ENCODE data around the gene EYS.

Gene EYS

DNA sequence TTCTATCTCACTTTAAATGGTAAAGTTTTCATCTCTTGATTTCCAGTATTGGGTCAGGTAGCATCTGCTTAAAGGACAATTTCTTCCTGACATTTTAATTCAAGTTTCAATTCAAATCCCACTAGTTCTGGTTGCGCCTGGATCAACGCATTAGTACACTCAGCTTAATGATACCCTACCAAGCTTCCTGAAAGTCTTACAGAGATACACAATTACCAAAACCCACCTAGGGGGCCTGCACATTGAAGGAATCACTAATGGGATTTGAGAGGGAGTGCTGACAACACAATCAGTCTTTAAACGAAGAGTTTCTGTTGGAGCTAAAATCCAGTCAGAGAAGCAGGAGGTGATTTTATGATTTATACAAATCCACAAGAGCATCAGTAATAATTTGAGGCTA lies 1778.4 kb downstream of the EYS start:
- H3K4me3 ChIP-seq (ENCODE audit: low read depth, low read length), result no peak overlapping the region
- TF ChIP-seq CTCF (IDR thresholded peaks at IDR 0.05; ENCODE audit: control insufficient read depth, extremely low read depth, insufficient read depth), result no peak
- no peak for DNase-seq (ENCODE audit: low read depth)

DNA sequence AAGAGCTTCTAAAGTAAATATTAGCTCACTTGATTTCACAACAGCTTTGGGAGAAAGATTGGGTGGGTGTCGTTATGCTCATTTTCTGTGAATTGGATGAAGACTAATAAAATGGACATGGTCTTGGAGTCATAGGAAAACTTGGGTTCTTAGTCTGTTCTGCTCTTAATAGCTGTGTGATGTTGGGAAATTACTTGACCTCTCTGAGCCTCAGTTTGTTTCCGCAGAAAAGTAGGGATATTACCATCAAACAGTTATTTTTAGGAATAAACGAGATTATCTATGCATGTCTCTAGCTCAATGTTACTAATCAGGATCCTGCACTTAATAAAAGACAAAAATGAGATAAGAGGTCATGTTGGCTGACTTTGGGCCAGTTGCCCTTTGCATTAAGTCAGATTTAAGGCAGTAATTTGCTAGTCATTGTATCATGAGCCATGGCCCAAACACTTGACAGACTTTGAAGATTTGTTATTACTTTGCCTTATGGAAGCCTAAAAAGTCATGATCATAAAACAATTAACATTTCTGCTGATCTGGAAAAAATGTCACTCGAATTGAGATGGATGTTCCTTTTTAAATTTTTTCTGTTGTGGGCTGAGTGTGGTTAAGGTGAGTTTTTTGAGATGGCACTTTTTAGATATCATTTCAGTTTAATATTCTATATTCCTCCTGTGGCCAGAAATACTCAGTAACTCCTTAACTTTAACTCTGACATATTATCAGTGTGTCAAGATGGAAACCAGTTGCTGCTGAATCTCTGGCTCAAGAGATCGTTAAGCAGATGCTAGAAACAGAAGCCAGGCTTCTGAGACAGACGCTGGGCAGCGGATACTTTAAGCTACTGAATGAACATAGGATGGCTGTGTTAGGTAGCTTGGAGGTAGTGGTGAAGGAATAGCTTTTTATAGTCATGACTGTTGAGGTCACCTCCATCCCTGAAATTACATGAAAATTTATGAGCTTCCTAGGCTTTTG lies 1779.8 kb downstream of the EYS start:
- no peak for DNase-seq (ENCODE audit: low read depth)
- no peak for TF ChIP-seq CTCF (IDR thresholded peaks at IDR 0.05; ENCODE audit: control insufficient read depth, extremely low read depth, insufficient read depth)
- no peak overlapping the region for H3K4me3 ChIP-seq (ENCODE audit: low read depth, low read length)

- H3K4me3 ChIP-seq (ENCODE audit: low read depth, low read length), result no peak overlapping the region
- DNase-seq (ENCODE audit: low read depth), result no peak
- TF ChIP-seq CTCF (IDR thresholded peaks at IDR 0.05; ENCODE audit: control insufficient read depth, extremely low read depth, insufficient read depth), result no peak
Measured at GRCh38 chr6:63926258-63926780, 1780.7 kb downstream of the EYS start.

DNA sequence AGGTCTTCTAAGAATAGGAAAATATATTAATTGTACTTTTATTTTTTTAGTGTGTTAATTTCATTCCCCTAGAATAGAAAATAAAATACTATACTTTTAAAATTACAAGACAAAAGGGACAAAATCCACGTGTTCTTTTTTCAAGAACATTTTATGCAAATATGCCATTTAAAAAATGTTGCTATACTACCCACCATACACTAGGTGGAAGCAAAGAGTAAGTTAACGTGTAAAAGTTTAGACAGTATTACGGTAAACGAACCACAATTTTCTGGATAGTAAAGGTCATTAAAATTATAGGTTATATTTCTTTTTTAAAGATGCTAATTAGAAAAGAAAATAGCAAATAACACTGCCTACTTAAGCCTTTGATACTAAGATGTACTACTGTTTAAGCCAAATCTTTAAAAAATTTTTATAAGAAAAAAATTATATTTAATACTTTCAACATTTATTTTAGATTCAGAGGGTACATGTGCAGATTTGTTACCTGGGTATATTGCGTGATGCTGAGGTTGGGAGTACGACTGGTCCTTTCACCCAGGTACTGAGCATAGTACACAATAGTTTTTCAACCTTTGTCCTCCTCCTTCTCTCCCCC lies 1783.8 kb downstream of the EYS start:
- no peak overlapping the region for H3K4me3 ChIP-seq (ENCODE audit: low read depth, low read length)
- TF ChIP-seq CTCF (IDR thresholded peaks at IDR 0.05; ENCODE audit: control insufficient read depth, extremely low read depth, insufficient read depth), result peak; percentile 63
- no peak for DNase-seq (ENCODE audit: low read depth)

DNA sequence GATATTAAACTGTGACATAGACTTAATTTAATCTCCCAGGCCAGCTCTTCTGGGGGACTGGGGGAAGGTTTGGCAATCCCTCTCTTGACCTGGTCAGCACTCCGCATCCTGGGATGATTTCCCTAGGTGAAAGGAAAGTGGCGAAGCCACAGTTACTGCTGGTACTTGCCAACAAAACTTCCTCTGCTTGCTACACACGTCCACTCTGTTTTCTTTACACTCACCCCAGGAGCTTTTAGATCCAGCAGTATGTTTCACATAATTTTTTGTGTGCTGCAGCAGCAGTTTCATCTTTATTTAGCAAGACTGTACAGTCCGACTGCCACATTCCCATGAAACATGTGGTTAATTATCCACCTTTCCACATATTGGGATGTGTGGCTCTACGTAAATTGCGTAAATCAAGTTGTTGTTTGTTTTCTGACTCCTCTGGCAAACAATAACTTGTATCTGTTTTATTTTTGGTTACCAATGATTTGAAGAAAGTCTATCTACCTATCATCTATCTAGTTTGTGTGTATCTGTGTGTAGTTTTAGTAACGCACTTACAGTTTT lies 1787.4 kb downstream of the EYS start:
- DNase-seq (ENCODE audit: low read depth), result no peak
- H3K4me3 ChIP-seq (ENCODE audit: low read depth, low read length), result no peak overlapping the region
- no peak for TF ChIP-seq CTCF (IDR thresholded peaks at IDR 0.05; ENCODE audit: control insufficient read depth, extremely low read depth, insufficient read depth)

- DNase-seq (ENCODE audit: low read depth), result no peak
- no peak for TF ChIP-seq CTCF (IDR thresholded peaks at IDR 0.05; ENCODE audit: control insufficient read depth, extremely low read depth, insufficient read depth)
- no peak overlapping the region for H3K4me3 ChIP-seq (ENCODE audit: low read depth, low read length)
Measured at GRCh38 chr6:63912887-63913286, 1794.1 kb downstream of the EYS start.

Measured in LNCaP clone FGC (cell line).